CD4-positive, alpha-beta T cell treated with Interleukin-15 for 1 hour (primary cell): ENCODE results near the gene MUC2.
"Not testable (repeated sequence)": the region's sequence is repeated elsewhere in the genome, so short reads cannot be mapped to it uniquely, and the experiment has no call there.

Experiments used
- DNase-seq: peaks from one replicate; pipeline ENCODE4 v3.0.0-alpha.2; 2020

Gene MUC2

DNA sequence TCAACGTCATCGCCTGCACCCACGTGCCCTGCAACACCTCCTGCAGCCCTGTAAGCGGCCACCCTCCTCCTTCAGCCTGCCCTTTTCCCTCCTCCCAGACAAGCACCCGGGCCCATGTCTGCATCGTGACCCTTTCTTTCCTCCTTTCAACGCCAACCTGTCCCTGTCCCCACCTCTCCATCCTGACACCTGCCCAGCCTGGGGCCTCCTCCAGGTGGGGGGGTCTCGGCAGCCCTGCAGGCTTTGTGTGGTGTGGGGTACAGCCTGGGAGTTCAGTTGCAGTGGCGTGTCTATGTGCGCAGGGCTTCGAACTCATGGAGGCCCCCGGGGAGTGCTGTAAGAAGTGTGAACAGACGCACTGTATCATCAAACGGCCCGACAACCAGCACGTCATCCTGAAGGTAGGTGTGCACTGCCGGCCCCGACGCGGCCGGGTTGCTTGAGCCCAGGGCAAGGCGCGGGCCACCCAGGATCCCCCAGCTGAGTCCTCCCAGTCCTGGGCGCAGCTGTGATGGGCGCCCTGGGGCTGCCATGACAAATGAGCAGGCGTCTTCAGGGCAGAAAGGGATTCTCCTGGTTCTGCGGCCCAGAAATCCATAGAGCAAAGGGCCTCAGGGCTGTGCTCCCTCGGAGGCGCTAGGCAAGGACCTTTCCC lies 33.7 kb downstream of the MUC2 start:
- DNase-seq = no peak

DNA sequence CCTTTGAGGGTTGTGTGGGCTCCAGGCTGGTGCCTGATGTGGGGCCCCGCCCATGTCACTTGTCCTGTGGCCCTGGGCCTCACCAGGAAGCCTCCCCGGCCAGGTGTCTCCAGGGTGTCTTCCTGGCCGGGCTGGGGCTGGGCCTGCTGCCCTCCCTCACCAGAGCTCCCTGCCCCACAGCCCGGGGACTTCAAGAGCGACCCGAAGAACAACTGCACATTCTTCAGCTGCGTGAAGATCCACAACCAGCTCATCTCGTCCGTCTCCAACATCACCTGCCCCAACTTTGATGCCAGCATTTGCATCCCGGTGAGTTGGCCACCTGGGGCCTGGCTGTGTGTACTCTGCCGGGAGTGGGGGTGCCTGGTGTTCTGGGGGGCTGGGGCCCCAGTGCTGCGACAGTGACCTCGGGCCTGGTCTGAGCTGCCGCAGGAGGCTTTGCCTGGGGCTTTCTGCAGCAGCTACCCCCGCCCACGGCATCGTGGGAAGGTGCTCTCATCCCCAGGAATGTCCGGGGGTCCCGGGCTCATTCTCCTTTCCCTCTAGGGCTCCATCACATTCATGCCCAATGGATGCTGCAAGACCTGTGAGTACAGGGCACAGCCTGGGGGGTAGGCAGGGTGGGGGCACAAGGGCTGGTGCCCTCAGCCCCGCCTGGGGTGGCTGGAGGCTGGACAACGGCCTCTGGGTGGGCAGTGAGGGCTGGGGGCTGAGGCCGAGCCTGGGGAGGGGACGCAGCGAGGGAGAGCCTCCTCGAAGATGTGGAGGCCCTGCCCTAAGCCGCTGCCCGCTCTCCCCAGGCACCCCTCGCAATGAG lies 34.6 kb downstream of the MUC2 start:
- DNase-seq = no peak

DNA sequence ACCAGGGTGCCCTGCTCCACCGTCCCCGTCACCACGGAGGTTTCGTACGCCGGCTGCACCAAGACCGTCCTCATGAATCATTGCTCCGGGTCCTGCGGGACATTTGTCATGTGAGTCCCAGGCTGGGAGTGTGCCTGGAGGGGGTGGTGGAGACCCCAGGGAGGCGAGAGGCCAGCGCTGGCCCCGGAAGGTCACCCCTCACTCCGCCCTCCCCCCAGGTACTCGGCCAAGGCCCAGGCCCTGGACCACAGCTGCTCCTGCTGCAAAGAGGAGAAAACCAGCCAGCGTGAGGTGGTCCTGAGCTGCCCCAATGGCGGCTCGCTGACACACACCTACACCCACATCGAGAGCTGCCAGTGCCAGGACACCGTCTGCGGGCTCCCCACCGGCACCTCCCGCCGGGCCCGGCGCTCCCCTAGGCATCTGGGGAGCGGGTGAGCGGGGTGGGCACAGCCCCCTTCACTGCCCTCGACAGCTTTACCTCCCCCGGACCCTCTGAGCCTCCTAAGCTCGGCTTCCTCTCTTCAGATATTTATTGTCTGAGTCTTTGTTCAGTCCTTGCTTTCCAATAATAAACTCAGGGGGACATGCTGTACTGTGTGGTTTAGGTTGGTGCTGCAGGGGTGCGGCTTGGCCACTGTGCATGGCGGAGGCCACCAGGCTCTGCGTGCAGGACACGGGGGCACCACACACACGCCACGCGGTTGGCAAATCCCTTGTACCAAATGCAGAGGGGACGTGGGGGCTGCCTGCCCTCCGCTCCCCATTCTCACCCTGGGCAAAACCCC lies 35.4 kb downstream of the MUC2 start:
- no peak for DNase-seq

DNA sequence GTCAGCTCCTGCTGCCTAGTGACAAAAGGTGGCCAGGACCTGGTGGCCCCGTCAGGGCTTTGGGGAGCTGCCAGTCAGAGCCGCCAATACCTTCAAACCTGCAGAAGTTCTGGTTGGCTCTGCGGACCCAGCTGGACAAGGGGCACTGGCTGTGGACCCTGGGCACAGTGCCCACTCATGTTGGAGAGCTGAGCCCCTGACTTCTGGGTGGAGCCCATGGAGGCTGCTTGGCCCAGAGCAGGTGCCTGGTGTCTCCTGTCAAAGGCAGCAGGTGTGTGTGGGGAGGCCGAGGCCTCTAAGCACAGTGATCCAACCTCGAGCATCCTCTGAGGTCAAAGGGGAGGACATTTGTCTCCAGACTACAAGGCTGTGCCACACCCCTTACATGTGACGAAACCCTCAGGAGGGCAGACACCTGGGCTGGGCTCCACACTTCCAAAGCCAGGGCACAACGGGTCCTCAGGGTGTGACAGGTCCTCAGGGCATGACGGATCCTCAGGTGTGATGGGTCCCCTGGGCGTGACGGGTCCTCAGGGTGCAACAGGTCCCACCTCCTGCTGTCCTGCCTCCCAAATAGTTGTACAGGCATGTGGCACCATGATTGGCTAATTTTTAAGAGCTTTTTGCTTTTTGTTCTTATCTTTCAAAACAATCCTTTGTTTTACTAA lies 37.0 kb downstream of the MUC2 start:
- DNase-seq = peak; percentile 8

DNA sequence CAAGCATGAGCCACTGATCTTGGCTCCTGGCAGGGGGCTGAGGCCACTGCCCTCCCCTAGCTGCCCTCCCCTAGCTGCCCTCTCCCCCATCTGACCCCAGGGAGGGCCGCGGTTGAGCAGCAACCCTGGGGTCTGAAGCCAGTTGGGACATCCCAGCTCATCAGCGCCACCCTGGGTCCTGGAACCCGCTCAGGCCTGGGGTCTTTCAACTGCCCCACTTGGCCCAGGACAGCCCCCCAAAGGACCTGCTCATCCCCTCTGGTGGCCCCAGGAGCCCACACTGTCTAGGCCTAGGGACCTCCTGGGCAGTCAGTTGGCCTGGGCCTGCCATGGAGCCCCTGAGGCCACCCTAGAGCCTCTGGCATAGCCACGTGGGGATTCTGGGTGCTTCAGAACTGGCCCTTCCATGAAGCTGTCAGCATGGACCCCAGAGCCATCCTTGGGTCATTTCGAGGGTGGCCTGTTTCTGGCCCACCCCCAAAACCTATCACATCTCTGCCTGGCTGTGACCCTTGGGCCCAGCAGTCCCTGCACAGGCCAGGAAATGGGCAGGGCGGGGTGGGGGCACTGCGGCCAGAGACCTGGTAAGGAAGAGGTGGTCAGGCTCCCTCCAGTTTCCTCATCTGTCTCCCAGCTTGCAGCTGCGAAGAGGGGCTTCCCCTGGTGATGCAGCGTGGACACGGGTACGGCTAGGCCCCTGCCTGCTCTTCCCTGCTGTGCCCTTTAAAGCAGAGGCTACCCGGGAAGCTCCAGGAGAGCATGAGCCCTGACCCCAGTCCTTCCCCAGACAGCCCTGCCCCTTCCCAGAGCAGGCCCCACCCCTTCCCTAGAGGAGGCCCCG lies 37.9 kb downstream of the MUC2 start:
- DNase-seq = peak; percentile 6

DNA sequence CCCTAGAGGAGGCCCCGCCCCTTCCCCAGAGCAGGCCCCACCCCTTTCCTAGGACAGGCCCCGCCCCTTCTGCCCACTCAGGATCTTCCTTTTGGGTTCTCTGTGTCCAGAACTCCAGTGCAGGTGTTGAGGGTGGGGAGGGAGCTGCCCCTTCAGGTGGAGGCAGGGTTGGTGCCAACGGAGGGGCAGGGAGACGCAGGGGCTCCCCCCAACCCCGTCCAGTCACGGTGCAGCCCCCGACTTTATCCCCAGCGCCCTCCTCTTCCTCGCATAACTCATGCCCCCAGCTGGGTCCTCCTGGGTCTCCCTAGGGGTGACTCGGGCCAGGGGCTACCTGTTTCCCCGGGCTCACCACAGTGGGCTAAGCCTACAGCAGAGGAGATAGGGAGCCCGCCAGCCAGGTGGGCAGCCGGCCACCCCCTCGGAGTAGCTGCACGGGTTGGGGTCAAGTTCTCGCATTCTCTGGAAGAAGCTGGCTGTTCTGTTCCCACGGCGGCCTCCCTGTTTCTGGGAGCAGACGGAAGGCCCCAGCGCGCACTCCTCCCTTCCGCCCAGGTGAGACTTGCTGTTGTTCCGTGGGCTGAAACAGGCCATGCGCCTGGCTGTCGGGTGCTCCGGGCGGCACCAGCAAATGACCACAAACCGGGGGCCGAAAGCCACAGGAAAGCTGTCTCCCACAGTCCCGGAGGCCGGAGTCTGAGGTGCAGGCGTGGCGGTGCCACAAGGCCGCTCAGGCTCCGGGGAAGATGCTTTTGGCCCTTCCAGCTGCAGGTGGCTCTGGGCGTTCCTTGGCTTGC lies 38.9 kb downstream of the MUC2 start:
- peak; percentile 11 for DNase-seq

DNA sequence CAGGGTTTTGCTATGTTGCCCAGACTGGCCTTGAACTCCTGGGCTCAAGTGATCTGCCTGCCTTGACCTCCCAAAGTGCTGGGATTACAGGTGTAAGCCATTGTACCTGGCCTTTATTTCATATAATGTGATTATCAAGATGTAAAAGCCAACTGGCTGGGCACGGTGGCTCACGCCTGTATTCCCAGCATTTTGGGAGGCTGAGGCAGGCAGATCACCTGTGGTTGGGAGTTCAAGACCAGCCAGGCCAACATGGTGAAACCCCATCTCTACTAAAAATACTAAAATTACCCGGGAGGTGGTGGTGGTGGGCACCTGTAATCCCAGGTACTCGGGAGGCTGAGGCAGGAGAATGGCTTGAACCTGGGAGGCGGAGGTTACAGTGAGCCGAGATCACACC lies 40.6 kb downstream of the MUC2 start:
- DNase-seq = not testable (repeated sequence)

DNA sequence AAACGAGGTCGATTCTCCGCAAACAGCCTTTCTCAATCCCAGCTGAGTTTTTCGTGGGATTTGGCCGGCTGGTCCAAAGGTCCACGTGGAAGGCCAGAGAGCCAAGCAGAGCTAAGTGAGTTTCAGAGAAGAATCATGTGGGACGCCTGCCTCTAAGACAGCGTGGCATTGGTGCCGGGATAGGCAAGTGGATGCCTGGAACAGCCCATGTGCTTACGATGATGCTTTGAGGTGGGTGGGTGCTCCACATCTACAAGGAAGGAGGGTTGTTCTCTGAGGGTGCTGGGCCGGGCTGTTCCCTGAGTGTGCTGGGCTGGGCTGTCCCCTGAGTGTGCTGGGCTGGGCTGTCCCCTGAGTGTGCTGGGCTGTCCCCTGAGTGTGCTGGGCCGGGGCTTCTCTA lies 41.4 kb downstream of the MUC2 start:
- DNase-seq = peak; percentile 10

DNA sequence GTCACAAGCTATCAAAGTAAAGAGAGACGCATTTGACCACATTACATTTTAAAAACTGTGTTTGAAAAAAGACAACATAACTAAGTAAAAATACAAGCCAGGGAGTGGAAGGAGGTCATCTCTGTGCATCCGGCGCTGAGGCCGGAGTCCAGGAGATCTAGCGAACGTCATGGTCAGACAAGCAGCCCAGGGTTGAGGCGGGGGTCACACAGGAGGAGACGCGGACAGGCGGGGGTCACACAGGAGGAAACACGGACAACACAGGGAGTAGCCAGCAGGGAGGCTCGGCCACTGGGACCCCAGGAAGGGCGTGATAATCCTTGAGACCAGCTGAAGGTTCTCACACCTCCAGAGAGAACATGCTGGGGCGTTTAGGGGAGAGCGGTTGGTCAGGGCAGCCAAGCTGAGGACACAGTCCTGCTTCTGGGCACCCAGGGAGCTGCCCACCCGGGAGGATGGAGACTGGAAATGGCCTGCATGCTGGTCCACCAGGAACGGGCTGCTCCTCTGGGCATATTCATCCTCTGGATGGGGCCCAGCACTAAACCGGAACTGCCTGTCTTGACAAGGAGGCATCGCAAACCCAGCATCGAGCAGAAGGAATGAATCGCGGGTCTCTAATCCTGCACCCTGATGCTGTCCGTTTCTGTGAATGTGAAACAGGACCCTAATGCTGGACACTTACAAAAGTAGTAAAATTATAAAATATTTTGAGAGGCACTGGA lies 42.2 kb downstream of the MUC2 start:
- DNase-seq = no peak

DNA sequence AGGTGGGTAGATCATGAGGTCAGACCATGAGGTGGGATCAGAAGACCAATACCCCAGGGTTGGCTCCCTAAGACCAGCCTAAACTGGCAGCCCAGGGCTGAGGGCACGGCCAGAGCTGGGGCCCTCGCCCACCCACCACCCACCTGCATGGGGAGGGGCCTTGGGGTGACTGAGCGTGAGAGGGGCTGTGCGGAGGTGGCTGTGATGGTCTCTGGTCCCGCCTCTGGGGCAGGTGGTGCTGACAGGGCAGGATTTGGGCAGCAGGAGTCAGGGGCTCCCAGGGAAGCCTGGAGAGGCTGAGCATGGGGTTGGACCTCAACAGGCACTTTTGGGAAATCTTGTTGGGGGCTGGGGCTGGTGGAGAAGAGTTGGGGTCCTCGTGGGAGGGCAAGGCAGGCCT lies 43.3 kb downstream of the MUC2 start:
- DNase-seq = no peak

DNA sequence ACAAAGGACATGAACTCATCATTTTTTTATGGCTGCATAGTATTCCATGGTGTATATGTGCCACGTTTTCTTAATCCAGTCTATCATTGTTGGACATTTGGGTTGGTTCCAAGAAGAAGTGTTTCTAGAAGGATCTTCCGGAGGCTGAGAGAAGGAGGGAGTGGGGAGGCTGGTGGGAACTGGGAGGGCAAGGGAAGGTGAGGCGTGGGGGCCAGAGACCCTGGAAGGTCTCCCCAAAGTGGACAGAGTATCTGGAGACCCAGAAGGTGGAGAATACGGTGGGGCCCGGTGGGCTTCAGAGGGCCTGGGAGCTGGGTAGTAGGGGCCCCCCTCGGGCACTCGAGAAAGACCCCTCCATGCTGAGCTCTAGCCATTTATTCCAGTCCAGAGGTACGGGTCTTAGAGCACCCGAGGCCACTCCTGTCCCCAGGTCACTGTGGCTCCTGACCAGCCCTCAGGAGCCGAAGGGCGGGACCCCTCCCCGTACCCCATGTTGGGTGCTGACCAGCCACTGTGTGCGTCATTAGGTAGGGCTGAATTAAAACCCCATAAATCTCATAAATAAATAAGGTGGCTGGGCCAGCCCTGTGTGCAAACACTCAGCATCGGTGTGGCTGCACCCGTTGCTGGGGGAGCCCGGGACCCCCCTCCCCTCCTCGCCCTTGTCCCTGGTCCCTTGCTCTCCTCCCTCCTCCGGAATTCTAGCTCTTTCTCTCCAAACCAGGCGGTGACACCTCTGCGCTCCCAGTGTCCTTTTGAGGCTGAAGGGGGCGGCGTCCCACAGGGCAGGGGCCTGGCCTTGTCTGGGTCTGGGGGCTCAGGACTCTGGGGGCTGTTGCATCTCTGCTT lies 44.3 kb downstream of the MUC2 start:
- DNase-seq = no peak

DNA sequence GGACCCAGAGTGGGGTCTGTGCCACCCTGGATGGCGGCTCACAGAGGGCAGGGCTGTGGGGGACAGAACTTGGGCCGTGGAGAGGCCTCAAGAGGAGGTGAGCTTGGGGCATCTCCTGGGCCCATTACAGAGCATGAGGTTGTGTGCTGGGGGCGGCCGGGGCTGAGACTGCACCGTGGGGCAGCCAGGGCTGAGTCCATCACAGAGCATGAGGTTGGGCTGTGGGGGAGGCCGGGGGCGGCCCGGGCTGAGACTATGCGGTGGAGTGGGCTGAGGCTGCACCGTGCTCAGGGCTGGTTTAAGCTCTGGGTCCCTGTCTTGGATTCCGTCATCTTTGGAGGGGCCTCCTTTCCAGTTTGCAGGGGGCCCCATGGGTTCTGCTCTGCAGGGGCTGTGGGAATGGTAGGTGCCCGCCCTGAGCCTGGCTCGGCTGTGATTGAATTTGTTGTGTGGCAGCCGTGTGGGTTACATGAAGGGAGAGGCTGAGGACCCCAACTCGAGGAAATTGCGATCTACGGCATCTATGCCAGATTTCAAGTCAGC lies 45.0 kb downstream of the MUC2 start:
- no peak for DNase-seq

DNA sequence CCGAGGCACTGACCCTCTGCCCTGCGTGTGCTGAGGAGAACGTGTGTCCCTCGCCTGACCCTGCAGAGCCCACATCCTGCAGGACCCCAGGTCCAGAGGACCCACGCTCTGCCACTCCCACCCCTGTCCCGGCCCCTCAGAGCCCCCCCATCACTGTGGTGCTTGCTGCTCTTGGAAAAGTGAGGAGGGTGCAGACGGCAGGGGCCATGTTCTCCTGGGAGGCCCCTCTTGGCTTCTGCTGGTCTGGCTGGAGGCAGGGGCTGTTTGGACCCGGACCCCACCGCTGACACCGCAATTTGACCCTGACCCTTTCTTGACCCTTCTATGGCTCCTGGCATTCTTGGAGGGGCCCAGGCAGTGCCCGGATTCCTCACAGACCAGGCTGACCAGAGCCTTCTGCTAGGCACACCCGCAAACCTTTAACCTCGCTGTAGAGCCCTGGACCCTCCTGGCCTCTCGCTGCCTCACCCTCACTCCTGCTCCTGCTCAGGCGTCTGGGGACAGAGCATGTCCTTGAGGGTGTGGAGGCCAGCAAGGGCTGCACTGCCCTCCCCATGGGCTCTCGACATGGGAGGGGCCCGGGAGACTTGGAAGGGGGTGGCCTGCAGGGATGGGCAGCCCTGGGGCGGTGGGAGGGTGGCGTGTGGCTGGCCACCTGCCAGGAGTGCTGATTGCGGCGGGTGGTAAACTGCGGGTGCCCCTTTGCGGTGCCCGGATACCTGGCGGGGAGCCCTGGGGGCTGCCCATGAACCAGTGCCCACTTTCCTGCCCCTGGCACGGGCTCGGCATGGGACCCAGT lies 46.1 kb downstream of the MUC2 start:
- DNase-seq = no peak

DNA sequence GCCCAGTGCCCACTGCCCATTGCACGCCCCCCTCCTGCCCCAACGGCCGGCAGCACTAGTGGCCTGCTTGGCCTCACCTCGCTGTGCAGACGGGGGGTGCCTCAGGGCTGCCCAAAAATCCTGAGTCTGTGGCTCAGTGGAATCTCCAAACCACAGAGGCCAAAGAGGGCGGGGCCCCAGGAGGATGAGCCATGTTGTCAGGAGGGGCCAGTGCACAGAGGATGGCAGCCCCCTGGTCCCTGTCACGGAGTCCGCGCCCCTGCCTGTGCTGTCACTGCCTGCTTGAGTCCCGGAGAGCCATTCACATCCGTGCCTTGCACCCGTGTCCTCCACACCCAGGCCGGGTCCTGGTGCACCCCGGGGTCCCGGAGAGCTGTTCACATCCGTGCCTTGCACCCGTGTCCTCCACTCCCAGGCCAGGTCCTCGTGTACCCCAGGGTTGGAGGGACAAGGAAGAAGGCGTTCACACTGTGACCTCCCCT lies 46.7 kb downstream of the MUC2 start:
- no peak for DNase-seq

DNA sequence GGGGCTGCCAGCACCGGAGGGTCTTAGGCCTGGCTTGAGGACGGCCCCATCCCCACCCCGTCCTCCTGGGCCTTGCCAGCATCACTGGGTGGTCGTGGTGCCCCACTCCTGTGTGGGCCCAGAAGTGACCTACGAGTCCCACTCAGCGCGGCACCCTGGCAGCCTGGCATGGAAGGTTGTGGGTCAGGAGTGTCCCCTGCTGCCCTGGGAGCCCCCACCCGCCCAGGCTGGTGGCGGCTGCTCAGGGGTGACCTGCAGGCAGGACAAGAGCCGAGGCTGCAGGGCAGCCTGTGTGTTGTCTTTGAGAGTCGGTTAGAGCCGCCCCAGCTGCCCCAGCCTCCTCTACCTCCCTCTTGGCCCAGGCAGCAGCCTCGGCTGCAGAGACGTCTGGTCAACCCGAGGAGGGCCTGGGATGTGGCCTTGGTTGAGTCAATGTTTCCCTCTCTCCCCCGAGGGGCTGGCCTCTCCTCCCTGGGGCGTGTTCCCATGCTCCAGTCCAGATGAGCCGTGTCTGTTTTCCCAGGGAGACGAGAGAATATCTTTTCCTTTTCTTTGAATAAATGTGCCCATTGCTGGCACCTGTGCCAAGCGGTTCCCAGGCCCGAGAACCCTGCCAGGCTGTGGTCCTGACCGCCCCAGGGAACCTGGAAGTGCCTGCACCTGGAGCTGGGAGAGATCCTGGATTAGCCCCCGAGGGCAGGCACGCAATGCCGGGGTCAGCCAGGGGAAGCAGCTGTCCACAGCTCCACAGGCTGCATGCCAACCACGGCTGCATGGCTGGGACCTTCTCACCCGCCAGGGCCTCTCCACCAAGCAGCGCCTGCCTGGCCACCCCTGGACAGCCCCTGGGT lies 47.4 kb downstream of the MUC2 start:
- DNase-seq = no peak

DNA sequence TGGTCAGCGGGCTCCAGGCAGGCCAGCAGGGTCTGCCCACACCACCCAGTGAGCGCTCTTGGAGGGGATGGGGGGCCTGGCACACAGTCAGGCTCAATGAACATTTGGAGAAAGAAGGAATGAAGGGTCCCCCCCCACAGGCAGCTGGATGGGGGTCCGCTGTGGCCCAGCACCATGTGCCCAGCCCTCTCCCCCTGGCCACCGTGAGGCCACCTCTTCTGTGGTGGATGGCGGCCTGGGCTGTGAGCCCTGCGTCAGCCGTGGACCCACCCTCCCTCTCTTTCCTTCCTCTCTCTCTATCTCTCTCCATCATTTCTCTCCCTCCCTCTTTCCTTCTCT lies 48.0 kb downstream of the MUC2 start:
- no peak for DNase-seq

DNA sequence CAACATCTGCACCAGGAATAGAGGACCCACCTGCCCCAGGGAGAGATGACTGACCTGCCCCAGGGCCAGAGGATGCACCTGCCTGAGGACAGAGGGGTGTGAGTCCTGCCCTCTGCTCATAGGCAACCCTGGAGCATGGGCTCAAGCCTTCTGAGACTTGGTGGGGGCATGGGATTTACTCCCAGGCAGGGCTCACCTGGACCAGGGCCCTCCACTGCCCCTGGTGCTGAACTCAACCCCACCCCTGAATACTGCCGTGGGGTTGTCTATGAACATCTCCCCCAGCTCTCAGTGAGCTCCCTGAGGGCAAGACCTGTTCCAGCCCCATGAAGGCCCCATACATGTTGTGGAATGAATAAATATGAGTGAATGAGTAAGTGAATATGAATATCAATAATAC lies 49.3 kb downstream of the MUC2 start:
- no peak for DNase-seq
